ENCODE measurements around the gene DNAJC11. TPM values are rescaled to one million over a fixed set of nuclear protein-coding genes. Genes with fewer than 3 reads are reported as not detected.

DNAJC11 gene
- polyA plus RNA-seq, 2 of the 4 experiments (the other 2 are of a cell fraction), result 35.7 to 48.5 TPM

DNA sequence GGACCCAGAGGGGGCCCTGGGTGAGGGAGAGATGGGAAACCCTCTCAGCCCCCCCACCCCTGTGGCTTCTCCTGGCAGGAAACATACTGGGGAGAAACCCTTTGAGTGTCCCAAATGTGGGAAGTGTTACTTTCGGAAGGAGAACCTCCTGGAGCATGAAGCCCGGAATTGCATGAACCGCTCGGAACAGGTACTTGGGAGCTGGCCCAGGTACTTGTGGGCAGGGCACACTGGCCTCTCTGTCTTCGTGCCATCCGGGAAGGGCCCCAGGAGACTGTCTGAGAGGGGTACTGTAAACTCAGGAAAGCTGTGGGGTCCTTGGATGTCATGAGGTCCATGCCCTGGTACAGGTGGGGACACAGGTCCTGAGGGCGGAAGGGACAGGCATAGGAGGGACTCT is 115.8 kb downstream of the DNAJC11 start:
- DNase-seq (ENCODE audit: low read depth in 1 of 2, low spot score in 1 of 2) (no peak), FAIRE-seq (no peak), ATAC-seq (no peak)
- Histone ChIP-seq H3K9me3 (no peaks in the 10 kb centered on the region), H3K4me3 (no peak overlapping the region), H3K4me2 (no peak overlapping the region), H3K27ac (no peak overlapping the region), H3K4me1 (peaks cover 19% of the 10 kb centered on the region)
- 80% methylated on average over 2 of the region's 7 CpGs for WGBS (ENCODE audit: missing lambda C conversion rate)
- CTCF ChIA-PET, result no interaction called here
- TF ChIP-seq FOXS1 (CRISPR knock-in tag; IDR thresholded peaks at IDR 0.05) (no peak), HMGXB4 (CRISPR knock-in tag; IDR thresholded peaks at IDR 0.05; ENCODE audit: borderline replicate concordance) (no peak)
- TF ChIP-seq, protein P1, sequence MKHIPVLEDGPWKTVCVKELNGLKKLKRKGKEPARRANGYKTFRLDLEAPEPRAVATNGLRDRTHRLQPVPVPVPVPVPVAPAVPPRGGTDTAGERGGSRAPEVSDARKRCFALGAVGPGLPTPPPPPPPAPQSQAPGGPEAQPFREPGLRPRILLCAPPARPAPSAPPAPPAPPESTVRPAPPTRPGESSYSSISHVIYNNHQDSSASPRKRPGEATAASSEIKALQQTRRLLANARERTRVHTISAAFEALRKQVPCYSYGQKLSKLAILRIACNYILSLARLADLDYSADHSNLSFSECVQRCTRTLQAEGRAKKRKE (CRISPR knock-in tag; IDR thresholded peaks at IDR 0.05; ENCODE audit: low read depth), result no peak
- POLR2A ChIA-PET, result no interaction called here

GRCh38 chr1:6585081-6585722 is 116.4 kb downstream of the DNAJC11 start:
- WGBS (ENCODE audit: missing lambda C conversion rate), result 86% methylated on average over 10 of the region's 12 CpGs
- no peak for ATAC-seq
- Histone ChIP-seq H3K4me2 (no peak overlapping the region), H3K27ac (no peak overlapping the region), H3K4me1 (peaks cover 20% of the 10 kb centered on the region), H3K9me3 (no peaks in the 10 kb centered on the region), H3K4me3 (no peak overlapping the region)
- FAIRE-seq, result no peak
- DNase-seq (ENCODE audit: low read depth in 1 of 2, low spot score in 1 of 2), result no peak
- POLR2A ChIA-PET, result no interaction called here
- TF ChIP-seq HES2 (IDR thresholded peaks at IDR 0.05), result no peak
- TF ChIP-seq, protein P2, sequence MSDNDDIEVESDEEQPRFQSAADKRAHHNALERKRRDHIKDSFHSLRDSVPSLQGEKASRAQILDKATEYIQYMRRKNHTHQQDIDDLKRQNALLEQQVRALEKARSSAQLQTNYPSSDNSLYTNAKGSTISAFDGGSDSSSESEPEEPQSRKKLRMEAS (IDR thresholded peaks at IDR 0.05), result no peak
- TF ChIP-seq USF2 (IDR thresholded peaks at IDR 0.05), result no peak
- no peak for TF ChIP-seq NR3C1 (IDR thresholded peaks at IDR 0.05)
- TF ChIP-seq MAZ (IDR thresholded peaks at IDR 0.05; ENCODE audit: borderline replicate concordance, low read depth, low read length), result no peak
- TF ChIP-seq HOXB13 (CRISPR knock-in tag; IDR thresholded peaks at IDR 0.05; ENCODE audit: low read depth), result no peak
- TF ChIP-seq, protein P3, sequence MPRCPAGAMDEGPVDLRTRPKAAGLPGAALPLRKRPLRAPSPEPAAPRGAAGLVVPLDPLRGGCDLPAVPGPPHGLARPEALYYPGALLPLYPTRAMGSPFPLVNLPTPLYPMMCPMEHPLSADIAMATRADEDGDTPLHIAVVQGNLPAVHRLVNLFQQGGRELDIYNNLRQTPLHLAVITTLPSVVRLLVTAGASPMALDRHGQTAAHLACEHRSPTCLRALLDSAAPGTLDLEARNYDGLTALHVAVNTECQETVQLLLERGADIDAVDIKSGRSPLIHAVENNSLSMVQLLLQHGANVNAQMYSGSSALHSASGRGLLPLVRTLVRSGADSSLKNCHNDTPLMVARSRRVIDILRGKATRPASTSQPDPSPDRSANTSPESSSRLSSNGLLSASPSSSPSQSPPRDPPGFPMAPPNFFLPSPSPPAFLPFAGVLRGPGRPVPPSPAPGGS (IDR thresholded peaks at IDR 0.05), result no peak
- CTCF ChIA-PET, result interaction anchor here (1.8 to 2.0 kb wide), 2 partner anchors 11 to 30 kb away, joined by 4 to 6 read pairs; partner anchors contain the start of gene TAS1R1

Other genes starting within 250 kb of the DNAJC11 start
- gene TNFRSF25, start 235.6 kb downstream of the DNAJC11 start, polyA plus RNA-seq (2011; rRNA removed), result 0.65 and 0.85 TPM in 2 replicates
- 3.0 to 4.5 TPM (median 3.4 TPM) in 3 replicates for gene TNFRSF25, start 235.6 kb downstream of the DNAJC11 start, polyA plus RNA-seq (2017; fragmentation: RNase III; extraction: RNeasy Plus Mini Kit Qiagen cat#74134 plus additional on column Dnase treatment)
- gene PLEKHG5, start 210.1 kb downstream of the DNAJC11 start, polyA plus RNA-seq (2011; rRNA removed), result 0.75 and 0.84 TPM in 2 replicates
- 2.4 to 3.4 TPM (median 3.1 TPM) in 3 replicates for gene PLEKHG5, start 210.1 kb downstream of the DNAJC11 start, polyA plus RNA-seq (2017; fragmentation: RNase III; extraction: RNeasy Plus Mini Kit Qiagen cat#74134 plus additional on column Dnase treatment)
- 19.0 and 19.3 TPM in 2 replicates for gene NOL9, start 147.3 kb downstream of the DNAJC11 start, polyA plus RNA-seq (2011; rRNA removed)
- gene NOL9, start 147.3 kb downstream of the DNAJC11 start, polyA plus RNA-seq (2017; fragmentation: RNase III; extraction: RNeasy Plus Mini Kit Qiagen cat#74134 plus additional on column Dnase treatment), result 4.4 to 6.4 TPM (median 4.8 TPM) in 3 replicates
- gene TAS1R1, start 146.5 kb downstream of the DNAJC11 start, polyA plus RNA-seq (2011; rRNA removed), result not detected in 2 replicates
- 0.04 TPM in 1 of 3 replicates, not detected in the others for gene TAS1R1, start 146.5 kb downstream of the DNAJC11 start, polyA plus RNA-seq (2017; fragmentation: RNase III; extraction: RNeasy Plus Mini Kit Qiagen cat#74134 plus additional on column Dnase treatment)
- gene ZBTB48, start 121.8 kb downstream of the DNAJC11 start, polyA plus RNA-seq (2011; rRNA removed), result 5.8 and 8.0 TPM in 2 replicates
- gene ZBTB48, start 121.8 kb downstream of the DNAJC11 start, polyA plus RNA-seq (2017; fragmentation: RNase III; extraction: RNeasy Plus Mini Kit Qiagen cat#74134 plus additional on column Dnase treatment), result 11.3 to 13.4 TPM (median 13.1 TPM) in 3 replicates
- 3.3 and 3.5 TPM in 2 replicates for gene KLHL21, start 98.9 kb downstream of the DNAJC11 start, polyA plus RNA-seq (2011; rRNA removed)
- 9.2 to 10.5 TPM (median 10.2 TPM) in 3 replicates for gene KLHL21, start 98.9 kb downstream of the DNAJC11 start, polyA plus RNA-seq (2017; fragmentation: RNase III; extraction: RNeasy Plus Mini Kit Qiagen cat#74134 plus additional on column Dnase treatment)
- 4.3 TPM in 2 replicates for gene PHF13, start 88.1 kb downstream of the DNAJC11 start, polyA plus RNA-seq (2011; rRNA removed)
- gene PHF13, start 88.1 kb downstream of the DNAJC11 start, polyA plus RNA-seq (2017; fragmentation: RNase III; extraction: RNeasy Plus Mini Kit Qiagen cat#74134 plus additional on column Dnase treatment), result 8.9 to 10.5 TPM (median 10.4 TPM) in 3 replicates
- gene THAP3, start 76.9 kb downstream of the DNAJC11 start, polyA plus RNA-seq (2011; rRNA removed), result 6.5 and 7.2 TPM in 2 replicates
- 10.8 to 12.5 TPM (median 12.0 TPM) in 3 replicates for gene THAP3, start 76.9 kb downstream of the DNAJC11 start, polyA plus RNA-seq (2017; fragmentation: RNase III; extraction: RNeasy Plus Mini Kit Qiagen cat#74134 plus additional on column Dnase treatment)
- 48.7 and 58.8 TPM in 2 replicates for gene CAMTA1, start 83.6 kb upstream of the DNAJC11 start, polyA plus RNA-seq (2011; rRNA removed)
- gene CAMTA1, start 83.6 kb upstream of the DNAJC11 start, polyA plus RNA-seq (2017; fragmentation: RNase III; extraction: RNeasy Plus Mini Kit Qiagen cat#74134 plus additional on column Dnase treatment), result 63.3 to 75.0 TPM (median 73.5 TPM) in 3 replicates

Measured in A549 (cell line).